Brain microvascular endothelial cell (primary cell): ENCODE results near the gene TARS2.

Source experiments
- DNase-seq: peaks from one replicate; pipeline ENCODE4 v3.0.0-alpha.2; 2020
- H3K27ac ChIP-seq: fragments of 250-450 bp; sonication (Bioruptor Pico); 2 replicates; pipeline ENCODE4 v1.5.1; 2020; ENCODE audit warnings: mild to moderate bottlenecking, moderate library complexity
- H3K27me3 ChIP-seq: fragments of 250-450 bp; sonication (Bioruptor Pico); replicated peaks from 2 replicates; pipeline ENCODE4 v1.5.1; 2020; ENCODE audit warnings: mild to moderate bottlenecking
- H3K36me3 ChIP-seq: fragments of 250-450 bp; sonication (Bioruptor Pico); replicated peaks from 2 replicates; pipeline ENCODE4 v1.5.1; 2020; ENCODE audit warnings: mild to moderate bottlenecking
- H3K4me3 ChIP-seq: 2 replicates; pipeline ENCODE4 v1.5.1; 2011; ENCODE audit warnings: low read depth, mild to moderate bottlenecking, control low read depth, low read length, moderate library complexity
- CTCF ChIP-seq: IDR thresholded peaks from 2 replicates; pipeline ENCODE4 v1.5.1; 2011; ENCODE audit warnings: low read depth, mild to moderate bottlenecking, moderate library complexity, low read length, control low read depth, inconsistent platforms; ENCODE audit errors: missing control alignments
- in situ Hi-C: cut with HindIII; loops from 2 replicates; pipeline ENCODE4 v1.10.0; 2017; ENCODE audit warnings: low sequenced_read_pairs, low pct_ligation_motif_present

Gene TARS2

GRCh38 chr1:150551051-150551783, 64.0 kb downstream of the TARS2 start:
- TF ChIP-seq CTCF = no peak
- DNase-seq = no peak
- no peak overlapping the region for H3K27ac ChIP-seq
- H3K36me3 ChIP-seq = no peaks in the 10 kb centered on the region
- no peak overlapping the region for H3K4me3 ChIP-seq
- in situ Hi-C loops = no loop called here
- no peaks in the 10 kb centered on the region for H3K27me3 ChIP-seq

- H3K27me3 ChIP-seq = no peaks in the 10 kb centered on the region
- in situ Hi-C loops = no loop called here
- no peaks in the 10 kb centered on the region for H3K36me3 ChIP-seq
- H3K27ac ChIP-seq = no peak overlapping the region
- TF ChIP-seq CTCF = no peak
- DNase-seq = no peak
- no peak overlapping the region for H3K4me3 ChIP-seq
These were observed 64.5 kb downstream of the TARS2 start for GRCh38 chr1:150551784-150552127.

- no peak overlapping the region for H3K27ac ChIP-seq
- no peaks in the 10 kb centered on the region for H3K36me3 ChIP-seq
- no peaks in the 10 kb centered on the region for H3K27me3 ChIP-seq
- H3K4me3 ChIP-seq = no peak overlapping the region
- TF ChIP-seq CTCF = no peak
- DNase-seq = peak; percentile 89
- in situ Hi-C loops = no loop called here
These were observed 65.1 kb downstream of the TARS2 start for GRCh38 chr1:150552128-150552910.

GRCh38 chr1:150552911-150553289, 65.7 kb downstream of the TARS2 start:
- Histone ChIP-seq H3K36me3 (no peaks in the 10 kb centered on the region), H3K27me3 (no peaks in the 10 kb centered on the region), H3K4me3 (no peak overlapping the region), H3K27ac (no peak overlapping the region)
- DNase-seq = no peak
- no peak for TF ChIP-seq CTCF
- in situ Hi-C loops = no loop called here

GRCh38 chr1:150553392-150554085, 66.3 kb downstream of the TARS2 start:
- TF ChIP-seq CTCF = no peak

More at GRCh38 chr1:150553392-150554085, 66.3 kb downstream of the TARS2 start:
- no peak overlapping the region for H3K4me3 ChIP-seq
- no peaks in the 10 kb centered on the region for H3K36me3 ChIP-seq
- in situ Hi-C loops = no loop called here
- no peak for DNase-seq
- no peaks in the 10 kb centered on the region for H3K27me3 ChIP-seq
- no peak overlapping the region for H3K27ac ChIP-seq
